SK-N-SH (cell line): ENCODE results near the gene ATF5. TPM values are rescaled to one million over a fixed set of nuclear protein-coding genes. Genes with fewer than 3 reads are reported as not detected.

ENCODE experiments used
- CTCF ChIA-PET: fragments of 300-600, 350-600 bp; formaldehyde crosslinking; extraction: SDS; loops from one replicate; lab custom pipeline; 2021; lab: Yijun Ruan, JAX
- POLR2A ChIA-PET: fragments of 350-600 bp; sonication (Branson Sonifier 250); formaldehyde crosslinking; extraction: SDS; loops from one replicate; lab custom pipeline; 2020; ENCODE audit warnings: antibody characterized with exemption, inconsistent platforms; lab: Yijun Ruan, JAX
- DNase-seq: peaks from one replicate; pipeline ENCODE4 v3.0.0; 2012
- H2AFZ ChIP-seq: fragments of 200-600 bp; sonication (generic); 2 replicates; pipeline ENCODE4 v1.8.1; 2016; ENCODE audit warnings: antibody characterized with exemption, mild to moderate bottlenecking, low read depth
- H3F3A ChIP-seq: fragments of 200-600 bp; sonication (generic); replicated peaks from 2 replicates; pipeline ENCODE3; 2016; ENCODE audit warnings: antibody characterized with exemption, mild to moderate bottlenecking; ENCODE audit not compliant: insufficient read depth
- H3K27ac ChIP-seq, 2 experiments: fragments of 200-500 bp in 1 of 2; fragments of 200-600 bp in 1 of 2; sonication (Bioruptor generic) in 1 of 2; sonication (generic), shearing (Covaris generic) in 1 of 2; 2 replicates each; pipeline versions ENCODE4 v1.5.1 to v1.6.1; 2014 to 2016; ENCODE audit warnings: low read depth in 2 of 2, inconsistent platforms in 1 of 2, low read length in 1 of 2, mild to moderate bottlenecking in 1 of 2, mixed read lengths in 1 of 2
- H3K27me3 ChIP-seq: fragments of 200-600 bp; sonication (generic), shearing (Covaris generic); 2 replicates; pipeline ENCODE4 v1.6.1; 2016; ENCODE audit warnings: mixed run types; ENCODE audit not compliant: insufficient read depth
- H3K36me3 ChIP-seq, 2 experiments: fragments of 200-500 bp in 1 of 2; fragments of 200-600 bp in 1 of 2; sonication (Bioruptor generic) in 1 of 2; sonication (generic) in 1 of 2; replicated peaks in 1 of 2; 2 replicates each; pipeline versions ENCODE3 to v1.5.1; 2014 to 2016; ENCODE audit warnings: low read length in 1 of 2, mild to moderate bottlenecking in 1 of 2; ENCODE audit not compliant: insufficient read depth in 2 of 2, control insufficient read depth in 1 of 2
- H3K4me1 ChIP-seq, 2 experiments: fragments of 200-500 bp in 1 of 2; fragments of 200-600 bp in 1 of 2; sonication (Bioruptor generic) in 1 of 2; sonication (generic), shearing (Covaris generic) in 1 of 2; 2 replicates each; pipeline versions ENCODE4 v1.5.1 to v1.6.1; 2014 to 2016; ENCODE audit warnings: low read depth in 1 of 2, low read length in 1 of 2, mixed run types in 1 of 2; ENCODE audit not compliant: insufficient read depth in 2 of 2, control insufficient read depth in 1 of 2
- H3K4me2 ChIP-seq: fragments of 200-600 bp; sonication (generic), shearing (Covaris generic); 2 replicates; pipeline ENCODE4 v1.6.1; 2017; ENCODE audit warnings: mixed run types
- H3K4me3 ChIP-seq, 2 experiments: fragments of 200-500 bp in 1 of 2; fragments of 200-600 bp in 1 of 2; sonication (Bioruptor generic) in 1 of 2; sonication (generic), shearing (Covaris generic) in 1 of 2; 2 replicates each; pipeline versions ENCODE4 v1.5.1 to v1.8.1; 2014 to 2016; ENCODE audit warnings: low read depth in 2 of 2, inconsistent platforms in 1 of 2, low read length in 1 of 2, mild to moderate bottlenecking in 1 of 2, mixed read lengths in 1 of 2, moderate library complexity in 1 of 2
- H3K79me2 ChIP-seq: fragments of 200-600 bp; sonication (generic); 2 replicates; pipeline ENCODE4 v1.8.1; 2017; ENCODE audit warnings: mild to moderate bottlenecking; ENCODE audit not compliant: insufficient read depth
- H3K9ac ChIP-seq: fragments of 200-600 bp; sonication (generic); 2 replicates; pipeline ENCODE4 v1.6.1; 2017; ENCODE audit warnings: mixed run types
- H3K9me2 ChIP-seq: fragments of 200-600 bp; sonication (generic); 2 replicates; pipeline ENCODE4 v1.6.1; 2017; ENCODE audit warnings: mixed run types
- H3K9me3 ChIP-seq: fragments of 200-600 bp; sonication (generic); 2 replicates; pipeline ENCODE4 v1.6.1; 2017; ENCODE audit warnings: mixed run types, mild to moderate bottlenecking, moderate library complexity
- H4K20me1 ChIP-seq: fragments of 200-600 bp; sonication (generic); 2 replicates; pipeline ENCODE4 v1.6.1; 2017; ENCODE audit warnings: mild to moderate bottlenecking, mixed run types; ENCODE audit not compliant: insufficient read depth
- CHD2 ChIP-seq: fragments of 150-350 bp; IDR thresholded peaks from 2 replicates; pipeline ENCODE4 v1.6.1; 2018; ENCODE audit warnings: low read length; ENCODE audit not compliant: partially characterized antibody
- EZH2phosphoT487 ChIP-seq: fragments of 200-600 bp; sonication (generic); IDR thresholded peaks from 2 replicates; pipeline ENCODE4 v1.6.1; 2017; ENCODE audit warnings: low read depth, mixed run types, mild to moderate bottlenecking, antibody characterized with exemption, moderate library complexity, borderline replicate concordance
- FOSL2 ChIP-seq: IDR thresholded peaks from 2 replicates; pipeline ENCODE4 v1.4.0; 2012; ENCODE audit warnings: low read depth, mild to moderate bottlenecking, moderate library complexity, borderline replicate concordance
- FOXM1 ChIP-seq: IDR thresholded peaks from 2 replicates; pipeline ENCODE4 v1.4.0; 2012; ENCODE audit warnings: low read depth, mild to moderate bottlenecking
- GABPA ChIP-seq: IDR thresholded peaks from 2 replicates; pipeline ENCODE4 v1.4.0; 2012; ENCODE audit warnings: low read depth, mild to moderate bottlenecking
- MXI1 ChIP-seq: IDR thresholded peaks from 2 replicates; pipeline ENCODE4 v1.6.1; 2012; ENCODE audit warnings: mild to moderate bottlenecking, low read depth, low read length, improper control_type of control experiment
- NFIC ChIP-seq: IDR thresholded peaks from 2 replicates; pipeline ENCODE4 v1.4.0; 2012; ENCODE audit warnings: borderline replicate concordance
- POLR2AphosphoS5 ChIP-seq: IDR thresholded peaks from 2 replicates; pipeline ENCODE4 v1.6.1; 2012; ENCODE audit warnings: low read depth, low read length
- SIN3A ChIP-seq: IDR thresholded peaks from 2 replicates; pipeline ENCODE4 v1.6.1; 2012; ENCODE audit warnings: low read depth, mild to moderate bottlenecking, low read length, moderate library complexity, borderline replicate concordance
- SMC3 ChIP-seq: IDR thresholded peaks from 2 replicates; pipeline ENCODE4 v1.6.1; 2012; ENCODE audit warnings: low read depth, low read length, improper control_type of control experiment
- TAF1 ChIP-seq: IDR thresholded peaks from 2 replicates; pipeline ENCODE4 v1.6.1; 2012; ENCODE audit warnings: low read depth, mild to moderate bottlenecking, low read length, moderate library complexity, borderline replicate concordance
- TCF12 ChIP-seq: IDR thresholded peaks from 2 replicates; pipeline ENCODE4 v1.4.0; 2012
- TEAD4 ChIP-seq: IDR thresholded peaks from 2 replicates; pipeline ENCODE4 v1.4.0; 2012; ENCODE audit warnings: mild to moderate bottlenecking, borderline replicate concordance; ENCODE audit not compliant: insufficient read depth
- YY1 ChIP-seq: IDR thresholded peaks from 2 replicates; pipeline ENCODE4 v1.4.0; 2012; ENCODE audit warnings: low read depth, mild to moderate bottlenecking
- whole genome bisulfite sequencing: methylation state at CpG from one replicate; pipeline ENCODE4 v1.1.6; 2017; ENCODE audit warnings: low lambda C conversion rate; 5-methylcytosine and 5-hydroxymethylcytosine counted together
- polyA plus RNA-seq, 3 experiments: library from polyadenylated mRNA; depleted of rRNA; stranded (reverse); fragments of >200 nt; gene quantifications; 2 replicates each; pipeline ENCODE4 v1.2.3, GENCODE V29; 2012
- TF ChIP-seq, protein P1 (sequence below): fragments of 200-600 bp; sonication (generic); IDR thresholded peaks from 2 replicates; pipeline ENCODE4 v1.6.1; 2017; ENCODE audit warnings: antibody characterized with exemption, mild to moderate bottlenecking, moderate library complexity
- TF ChIP-seq, protein P2 (sequence below): IDR thresholded peaks from 2 replicates; pipeline ENCODE4 v1.4.0; 2012; ENCODE audit warnings: low read depth, borderline replicate concordance
- TF ChIP-seq, protein P3 (sequence below): fragments of 150-350 bp; IDR thresholded peaks from 2 replicates; pipeline ENCODE4 v1.6.1; 2016; ENCODE audit warnings: mild to moderate bottlenecking, low read depth, low read length
- TF ChIP-seq, protein P4 (sequence below): IDR thresholded peaks from 2 replicates; pipeline ENCODE4 v1.4.0; 2012; ENCODE audit warnings: low read depth, borderline replicate concordance

The ATF5 gene
- polyA plus RNA-seq, 1 of the 3 experiments (the other 2 are of a cell fraction), result 11.7 TPM

DNA sequence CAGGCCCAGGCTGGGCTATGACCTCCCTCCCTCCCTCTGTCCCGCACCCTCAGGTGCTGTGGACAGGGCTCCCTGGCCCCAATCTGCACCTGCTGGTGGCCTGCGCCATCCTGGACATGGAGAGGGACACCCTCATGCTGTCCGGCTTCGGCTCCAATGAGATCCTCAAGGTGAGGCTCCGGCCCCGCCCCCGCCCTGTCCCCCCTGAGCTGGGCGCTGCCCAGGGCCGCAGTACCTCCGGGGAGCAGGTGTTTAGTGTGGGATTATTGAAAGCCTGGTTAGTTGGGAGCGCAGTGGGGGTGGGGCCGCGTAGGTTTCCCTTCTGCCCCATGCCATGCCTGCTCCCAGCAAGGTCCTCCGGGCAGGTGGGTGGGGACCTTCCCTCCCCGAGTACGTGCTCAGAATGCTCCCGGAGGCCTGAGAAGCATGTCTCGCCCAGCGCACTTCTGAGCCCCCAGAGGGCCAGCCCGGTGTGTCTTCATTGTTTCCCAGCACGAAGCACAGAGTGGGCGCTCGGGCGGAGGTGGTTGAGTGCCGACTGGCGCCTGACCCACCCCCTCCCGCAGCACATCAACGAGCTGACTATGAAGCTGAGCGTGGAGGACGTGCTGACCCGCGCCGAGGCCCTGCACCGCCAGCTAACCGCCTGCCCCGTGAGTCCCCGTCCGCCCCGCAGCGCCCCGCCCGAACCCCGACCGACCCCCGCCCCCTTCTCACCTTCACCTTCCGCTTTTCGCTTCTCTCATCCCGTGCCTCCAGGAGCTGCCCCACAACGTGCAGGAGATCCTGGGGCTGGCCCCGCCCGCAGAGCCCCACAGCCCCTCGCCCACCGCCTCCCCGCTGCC lies 41.1 kb upstream of the ATF5 start:
- H3K9ac ChIP-seq, result no peak overlapping the region
- no peak overlapping the region for H3K4me3 ChIP-seq
- no peak for DNase-seq
- H3K27ac ChIP-seq, result no peak overlapping the region
- TF ChIP-seq POLR2AphosphoS5 (no peak), FOSL2 (no peak)
- TF ChIP-seq, protein P1, sequence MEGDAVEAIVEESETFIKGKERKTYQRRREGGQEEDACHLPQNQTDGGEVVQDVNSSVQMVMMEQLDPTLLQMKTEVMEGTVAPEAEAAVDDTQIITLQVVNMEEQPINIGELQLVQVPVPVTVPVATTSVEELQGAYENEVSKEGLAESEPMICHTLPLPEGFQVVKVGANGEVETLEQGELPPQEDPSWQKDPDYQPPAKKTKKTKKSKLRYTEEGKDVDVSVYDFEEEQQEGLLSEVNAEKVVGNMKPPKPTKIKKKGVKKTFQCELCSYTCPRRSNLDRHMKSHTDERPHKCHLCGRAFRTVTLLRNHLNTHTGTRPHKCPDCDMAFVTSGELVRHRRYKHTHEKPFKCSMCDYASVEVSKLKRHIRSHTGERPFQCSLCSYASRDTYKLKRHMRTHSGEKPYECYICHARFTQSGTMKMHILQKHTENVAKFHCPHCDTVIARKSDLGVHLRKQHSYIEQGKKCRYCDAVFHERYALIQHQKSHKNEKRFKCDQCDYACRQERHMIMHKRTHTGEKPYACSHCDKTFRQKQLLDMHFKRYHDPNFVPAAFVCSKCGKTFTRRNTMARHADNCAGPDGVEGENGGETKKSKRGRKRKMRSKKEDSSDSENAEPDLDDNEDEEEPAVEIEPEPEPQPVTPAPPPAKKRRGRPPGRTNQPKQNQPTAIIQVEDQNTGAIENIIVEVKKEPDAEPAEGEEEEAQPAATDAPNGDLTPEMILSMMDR, result no peak
- no peak overlapping the region for H2AFZ ChIP-seq
- H3K36me3 ChIP-seq, result peaks cover 10 to 20% of the 10 kb centered on the region in 2 experiments
- H3K4me1 ChIP-seq, result peaks cover 0 to 13% of the 10 kb centered on the region in 2 experiments; a peak in 1 of 4 replicates
- no peaks in the 10 kb centered on the region for H3K9me2 ChIP-seq
- ChIA-PET CTCF (interaction anchor here (1.2 kb wide), 1 partner anchor 10 kb away, joined by 3 read pairs; no protein-coding TSS in a partner anchor), POLR2A (interaction anchor here (0.8 kb wide), 1 partner anchor 11 kb away, joined by 3 read pairs; the partner anchor contains the start of gene AKT1S1)
- H4K20me1 ChIP-seq, result no peaks in the 10 kb centered on the region
- no peak overlapping the region for H3K4me2 ChIP-seq
- no peaks in the 10 kb centered on the region for H3K27me3 ChIP-seq
- WGBS, result 96% methylated on average over 28 of the region's 54 CpGs
- no peaks in the 10 kb centered on the region for H3K79me2 ChIP-seq
- H3K9me3 ChIP-seq, result no peaks in the 10 kb centered on the region
- H3F3A ChIP-seq, result peaks cover 10% of the 10 kb centered on the region

- Histone ChIP-seq H3K27me3 (no peaks in the 10 kb centered on the region), H2AFZ (no peak overlapping the region), H3F3A (peaks cover 10% of the 10 kb centered on the region), H4K20me1 (no peaks in the 10 kb centered on the region), H3K36me3 (peaks cover 4 to 15% of the 10 kb centered on the region in 2 experiments), H3K4me3 (no peak overlapping the region), H3K4me2 (no peak overlapping the region), H3K9ac (no peak overlapping the region), H3K27ac (no peak overlapping the region), H3K9me2 (no peaks in the 10 kb centered on the region), H3K4me1 (peaks cover 0 to 13% of the 10 kb centered on the region in 2 experiments; a peak in 1 of 4 replicates), H3K9me3 (no peaks in the 10 kb centered on the region), H3K79me2 (no peaks in the 10 kb centered on the region)
- no peak for TF ChIP-seq TEAD4
- TF ChIP-seq, protein P1, result no peak
- TF ChIP-seq, protein P2, sequence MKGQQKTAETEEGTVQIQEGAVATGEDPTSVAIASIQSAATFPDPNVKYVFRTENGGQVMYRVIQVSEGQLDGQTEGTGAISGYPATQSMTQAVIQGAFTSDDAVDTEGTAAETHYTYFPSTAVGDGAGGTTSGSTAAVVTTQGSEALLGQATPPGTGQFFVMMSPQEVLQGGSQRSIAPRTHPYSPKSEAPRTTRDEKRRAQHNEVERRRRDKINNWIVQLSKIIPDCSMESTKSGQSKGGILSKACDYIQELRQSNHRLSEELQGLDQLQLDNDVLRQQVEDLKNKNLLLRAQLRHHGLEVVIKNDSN, result no peak
- TF ChIP-seq EZH2phosphoT487, result no peak
- no peak for TF ChIP-seq GABPA
- no peak for TF ChIP-seq MXI1
- TF ChIP-seq, protein P3, sequence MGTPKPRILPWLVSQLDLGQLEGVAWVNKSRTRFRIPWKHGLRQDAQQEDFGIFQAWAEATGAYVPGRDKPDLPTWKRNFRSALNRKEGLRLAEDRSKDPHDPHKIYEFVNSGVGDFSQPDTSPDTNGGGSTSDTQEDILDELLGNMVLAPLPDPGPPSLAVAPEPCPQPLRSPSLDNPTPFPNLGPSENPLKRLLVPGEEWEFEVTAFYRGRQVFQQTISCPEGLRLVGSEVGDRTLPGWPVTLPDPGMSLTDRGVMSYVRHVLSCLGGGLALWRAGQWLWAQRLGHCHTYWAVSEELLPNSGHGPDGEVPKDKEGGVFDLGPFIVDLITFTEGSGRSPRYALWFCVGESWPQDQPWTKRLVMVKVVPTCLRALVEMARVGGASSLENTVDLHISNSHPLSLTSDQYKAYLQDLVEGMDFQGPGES, result no peak
- no peak for TF ChIP-seq NFIC
- TF ChIP-seq TCF12, result no peak
- no peak for TF ChIP-seq YY1
- TF ChIP-seq FOXM1, result no peak
- no peak for TF ChIP-seq TAF1
- TF ChIP-seq, protein P4, sequence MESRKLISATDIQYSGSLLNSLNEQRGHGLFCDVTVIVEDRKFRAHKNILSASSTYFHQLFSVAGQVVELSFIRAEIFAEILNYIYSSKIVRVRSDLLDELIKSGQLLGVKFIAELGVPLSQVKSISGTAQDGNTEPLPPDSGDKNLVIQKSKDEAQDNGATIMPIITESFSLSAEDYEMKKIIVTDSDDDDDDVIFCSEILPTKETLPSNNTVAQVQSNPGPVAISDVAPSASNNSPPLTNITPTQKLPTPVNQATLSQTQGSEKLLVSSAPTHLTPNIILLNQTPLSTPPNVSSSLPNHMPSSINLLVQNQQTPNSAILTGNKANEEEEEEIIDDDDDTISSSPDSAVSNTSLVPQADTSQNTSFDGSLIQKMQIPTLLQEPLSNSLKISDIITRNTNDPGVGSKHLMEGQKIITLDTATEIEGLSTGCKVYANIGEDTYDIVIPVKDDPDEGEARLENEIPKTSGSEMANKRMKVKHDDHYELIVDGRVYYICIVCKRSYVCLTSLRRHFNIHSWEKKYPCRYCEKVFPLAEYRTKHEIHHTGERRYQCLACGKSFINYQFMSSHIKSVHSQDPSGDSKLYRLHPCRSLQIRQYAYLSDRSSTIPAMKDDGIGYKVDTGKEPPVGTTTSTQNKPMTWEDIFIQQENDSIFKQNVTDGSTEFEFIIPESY, result no peak
- TF ChIP-seq SMC3, result no peak
- no peak for TF ChIP-seq CHD2
- TF ChIP-seq SIN3A, result no peak
- POLR2A ChIA-PET, result no interaction called here
- no peak for DNase-seq
- CTCF ChIA-PET, result interaction anchor here (1.2 kb wide), 1 partner anchor 10 kb away, joined by 3 read pairs; no protein-coding TSS in a partner anchor
- WGBS, result 97% methylated on average over 18 of the region's 18 CpGs
These were observed 40.5 kb upstream of the ATF5 start for GRCh38 chr19:49888510-49888824.
